ENCODE results near the gene TRIP4.
A peak's percentile ranks its signal among the peaks of the same experiment; 100 is the strongest.
"Not testable (repeated sequence)": the region's sequence is repeated elsewhere in the genome, so short reads cannot be mapped to it uniquely, and the experiment has no call there.

TRIP4 gene

GRCh38 chr15:64490598-64491259 lies 103.1 kb downstream of the TRIP4 start:
- DNase-seq (ENCODE audit: low spot score), result no peak

- DNase-seq (ENCODE audit: low spot score), result no peak
These were observed 106.0 kb downstream of the TRIP4 start for GRCh38 chr15:64493641-64494040.

GRCh38 chr15:64495968-64496367 lies 108.3 kb downstream of the TRIP4 start:
- not testable (repeated sequence) for DNase-seq (ENCODE audit: low spot score)

DNA sequence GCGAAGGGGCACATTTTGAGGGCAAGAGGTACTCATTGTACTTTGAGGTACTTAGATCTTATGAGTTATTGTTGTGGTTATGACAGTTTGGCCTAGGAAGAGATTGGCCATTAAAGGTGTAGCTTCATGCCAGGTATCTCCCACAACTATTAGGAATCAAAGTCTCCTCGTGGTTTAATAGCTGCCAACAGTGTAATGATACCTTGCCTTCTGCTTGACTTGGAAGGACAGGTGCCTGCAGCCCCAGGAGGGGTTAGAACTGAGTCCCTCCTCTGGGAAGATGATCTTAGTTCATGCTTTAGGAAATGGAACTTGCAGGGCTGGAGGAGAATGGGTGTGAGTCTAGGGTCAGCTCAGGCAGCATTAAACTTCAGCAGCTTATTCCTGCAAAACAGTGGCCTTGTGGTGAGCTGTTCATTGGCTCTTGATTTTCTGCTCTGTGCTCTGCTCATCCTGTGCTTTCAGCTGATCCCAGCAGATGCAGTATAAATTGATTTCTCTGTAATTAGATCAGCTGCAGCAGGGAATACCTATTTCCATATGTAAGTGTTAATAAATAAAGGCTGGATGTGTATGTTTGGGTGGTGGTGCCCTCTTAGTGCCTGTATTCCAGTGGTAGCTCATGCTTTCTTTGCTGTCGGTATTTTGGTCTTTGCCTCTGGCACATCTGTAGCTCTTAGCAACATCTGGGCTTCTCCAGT lies 113.2 kb downstream of the TRIP4 start:
- no peak for DNase-seq (ENCODE audit: low spot score)

DNA sequence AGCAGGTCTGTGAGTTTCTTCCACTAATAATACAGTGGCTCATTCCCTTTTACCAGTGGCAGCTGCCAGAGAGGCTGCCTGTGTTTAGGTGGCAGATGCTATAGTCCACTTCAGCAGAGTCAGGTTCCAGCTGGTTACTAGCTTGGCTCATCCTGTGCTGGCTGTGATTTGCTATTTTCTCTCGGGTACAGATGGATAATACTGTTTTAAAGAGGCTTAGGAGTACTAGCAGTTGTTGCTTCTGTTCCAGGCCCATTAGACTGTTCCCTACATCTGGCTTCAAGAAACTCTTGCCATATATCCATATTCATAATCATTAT lies 113.7 kb downstream of the TRIP4 start:
- no peak for DNase-seq (ENCODE audit: low spot score)

GRCh38 chr15:64502151-64502550 lies 114.5 kb downstream of the TRIP4 start:
- no peak for DNase-seq (ENCODE audit: low spot score)

DNA sequence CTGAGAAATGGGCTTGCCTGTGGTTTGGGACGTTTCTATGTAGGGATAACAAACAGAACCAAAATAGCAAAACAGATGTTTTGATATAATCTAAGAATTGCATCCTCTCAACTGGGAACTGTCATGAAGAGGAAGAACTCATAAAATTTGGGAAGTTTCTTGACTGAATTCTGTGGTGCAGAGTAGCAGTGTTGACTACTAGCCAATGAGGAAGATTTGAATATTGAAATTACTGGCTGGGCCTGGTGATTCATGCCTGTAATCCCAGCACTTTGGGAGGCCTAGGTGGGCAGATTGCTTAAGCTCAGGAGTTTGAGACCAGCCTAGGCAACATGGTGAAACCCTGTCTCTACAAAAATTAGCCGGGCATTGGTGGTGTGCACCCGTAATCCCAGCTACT lies 114.9 kb downstream of the TRIP4 start:
- DNase-seq (ENCODE audit: low spot score), result no peak

DNA sequence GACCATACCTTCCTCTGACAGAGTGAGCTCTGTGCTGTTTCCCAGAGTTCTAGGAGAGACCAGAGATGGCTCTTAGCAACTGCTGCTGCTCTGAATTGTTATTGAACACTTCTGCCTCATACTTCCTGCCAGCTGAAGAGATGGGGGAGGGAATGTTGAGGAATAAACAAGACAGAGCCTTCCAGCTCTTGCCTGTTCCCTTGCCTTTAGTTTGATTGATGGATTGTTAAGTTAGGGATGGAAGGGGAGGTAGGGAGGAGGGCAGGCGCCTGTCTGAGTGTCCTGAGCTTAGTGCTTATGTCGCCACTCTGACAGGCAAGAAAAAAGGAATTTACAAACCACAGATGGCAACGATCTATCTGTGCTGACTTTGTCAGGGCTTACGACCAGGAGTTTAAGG lies 115.6 kb downstream of the TRIP4 start:
- DNase-seq (ENCODE audit: low spot score), result peak; percentile 10

GRCh38 chr15:64503640-64504039 lies 116.0 kb downstream of the TRIP4 start:
- peak; percentile 27 for DNase-seq (ENCODE audit: low spot score)

All from CD4-positive, alpha-beta T cell treated with Interleukin-2 at 100 ng/mL for 4 hours (primary cell).